Measurements from ENCODE around the gene CMIP. TPM values are rescaled to one million over a fixed set of nuclear protein-coding genes. Genes with fewer than 3 reads are reported as not detected.

The CMIP gene
- total and polyA plus RNA-seq, 10 of the 15 experiments (the other 5 are each of a cell fraction or from before 2014, with no cell fraction given), result 1.2 to 43.2 (median 4.4) TPM

- BruUV-seq (replicated peaks), result no TSS peak
- ATAC-seq, result peak; percentile 83
- Histone ChIP-seq H3K4me2 (ENCODE audit: control insufficient read depth, insufficient read depth) (peak overlapping the region; percentile 52), H3K4me1 (ENCODE audit: control insufficient read depth, insufficient read depth, low read length) (peaks cover 22% of the 10 kb centered on the region), H3K4me3 (peak overlapping the region; percentile 11; the same call in 1 of the 2 replicates), H3K27me3 (replicated peaks in 1 of 2; ENCODE audit: control insufficient read depth in 2 of 2, insufficient read depth in 2 of 2, low read length in 1 of 2) (no peaks in the 10 kb centered on the region), H2AFZ (ENCODE audit: control insufficient read depth, low read depth, low read length) (no peak overlapping the region), H4K20me1 (ENCODE audit: control insufficient read depth, insufficient read depth) (no peaks in the 10 kb centered on the region), H3K9ac (ENCODE audit: control insufficient read depth, insufficient read depth, low read length) (no peak overlapping the region), H3K36me3 (ENCODE audit: control insufficient read depth in 2 of 2, insufficient read depth in 2 of 2, low read length in 1 of 2) (no peaks in the 10 kb centered on the region; a peak in 1 of 4 replicates), H3K79me2 (ENCODE audit: control insufficient read depth, insufficient read depth, low read length) (no peaks in the 10 kb centered on the region), H3K27ac (ENCODE audit: control insufficient read depth, insufficient read depth) (peak overlapping the region; percentile 21; the same call in 1 of the 2 replicates), H3K9me3 (replicated peaks; ENCODE audit: control insufficient read depth, insufficient read depth, low read length) (no peaks in the 10 kb centered on the region; the same call in 2 of the 3 replicates)
- intact Hi-C loops (cut with micrococcal nuclease; ENCODE audit: unreplicated experiment) (loop anchor here (1.0 kb wide), 1 partner anchor 50 kb away; no protein-coding TSS in a partner anchor), in situ Hi-C loops (cut with MboI) (no loop called here)
- ChIA-PET SMC1A (ENCODE audit: uncharacterized antibody, unreplicated experiment) (interaction anchor here (0.7 to 3.6 kb wide), 10 partner anchors 8 to 294 kb away, joined by 3 to 25 read pairs (median 4); partner anchors contain the start of gene CMIP), POLR2A (interaction anchor here (0.5 to 0.9 kb wide), 2 partner anchors 49 to 222 kb away, joined by 4 read pairs; no protein-coding TSS in a partner anchor), RAD21 (ENCODE audit: unreplicated experiment) (interaction anchor here (0.7 to 2.6 kb wide), 5 partner anchors 10 to 74 kb away, joined by 3 to 16 read pairs (median 5); no protein-coding TSS in a partner anchor), CTCF (interaction anchor here (0.8 to 2.0 kb wide), 6 partner anchors 10 to 66 kb away, joined by 3 to 6 read pairs (median 3); no protein-coding TSS in a partner anchor)
- WGBS (ENCODE audit: insufficient coverage, insufficient replicate concordance, low lambda C conversion rate, missing lambda C conversion rate), result 45% methylated on average over 23 of the region's 23 CpGs
- DNase-seq (ENCODE audit: low read depth, low spot score), result no peak
- peak; percentile 57 for FAIRE-seq
- TF ChIP-seq PAX5 (IDR thresholded peaks at IDR 0.05; ENCODE audit: borderline replicate concordance, low read depth, low read length) (no peak), ZNF274 (IDR thresholded peaks at IDR 0.05; ENCODE audit: insufficient read depth, insufficient read length) (no peak), CREM (IDR thresholded peaks at IDR 0.05; ENCODE audit: low read depth) (no peak), MTA2 (IDR thresholded peaks at IDR 0.05; ENCODE audit: low read depth) (peak; percentile 60; the same call in 1 of the 2 replicates), TCF7 (IDR thresholded peaks at IDR 0.05; ENCODE audit: borderline replicate concordance) (no peak), RCOR1 (conservative IDR thresholded peaks at IDR 0.05; ENCODE audit: low read depth, low read length) (0 out of 2 replicates have a peak, but pooled peaks have one; percentile 19), SKIL (IDR thresholded peaks at IDR 0.05; ENCODE audit: low read depth, poor library complexity, severe bottlenecking) (peak; percentile 10), NR2F1 (conservative IDR thresholded peaks at IDR 0.05) (peak; percentile 70), BHLHE40 (IDR thresholded peaks at IDR 0.05; ENCODE audit: borderline replicate concordance in 1 of 2, low read depth in 2 of 2, low read length in 1 of 2) (0 out of 4 replicates have a peak, but pooled peaks of 1 of the 2 experiments have one; percentile 0), TCF12 (IDR thresholded peaks at IDR 0.05; ENCODE audit: low read depth, low read length) (0 out of 2 replicates have a peak, but pooled peaks have one; percentile 2), SMARCA5 (IDR thresholded peaks at IDR 0.05) (0 out of 2 replicates have a peak, but pooled peaks have one; percentile 35), SMAD1 (IDR thresholded peaks at IDR 0.05; ENCODE audit: low read depth, partially characterized antibody) (no peak), IKZF1 (conservative IDR thresholded peaks at IDR 0.05) (0 out of 2 replicates have a peak, but pooled peaks have one; percentile 52), CEBPB (IDR thresholded peaks at IDR 0.05; ENCODE audit: borderline replicate concordance in 1 of 2, low read depth in 2 of 2, low read length in 2 of 2) (0 out of 4 replicates have a peak, but pooled peaks of 1 of the 2 experiments have one; percentile 0), ZNF384 (IDR thresholded peaks at IDR 0.05; ENCODE audit: borderline replicate concordance, low read depth, low read length) (no peak), CHD4 (IDR thresholded peaks at IDR 0.05) (no peak), LARP7 (IDR thresholded peaks at IDR 0.05) (0 out of 2 replicates have a peak, but pooled peaks have one; percentile 19)
Measured at GRCh38 chr16:81431554-81432353, 12.9 kb upstream of the CMIP start.

Measured in GM12878 (cell line).